HG02981 (cell line): ENCODE data around the gene CLDN24.
"Not testable (repeated sequence)": the region's sequence is repeated elsewhere in the genome, so short reads cannot be mapped to it uniquely, and the experiment has no call there.

Source experiments
- ATAC-seq: cut with Tn5 transposase; IDR thresholded peaks from one replicate; pipeline ENCODE4 v1.9.1; 2021; ENCODE audit warnings: mild to moderate bottlenecking, moderate library complexity; ENCODE audit not compliant: unreplicated experiment

CLDN24 gene

DNA sequence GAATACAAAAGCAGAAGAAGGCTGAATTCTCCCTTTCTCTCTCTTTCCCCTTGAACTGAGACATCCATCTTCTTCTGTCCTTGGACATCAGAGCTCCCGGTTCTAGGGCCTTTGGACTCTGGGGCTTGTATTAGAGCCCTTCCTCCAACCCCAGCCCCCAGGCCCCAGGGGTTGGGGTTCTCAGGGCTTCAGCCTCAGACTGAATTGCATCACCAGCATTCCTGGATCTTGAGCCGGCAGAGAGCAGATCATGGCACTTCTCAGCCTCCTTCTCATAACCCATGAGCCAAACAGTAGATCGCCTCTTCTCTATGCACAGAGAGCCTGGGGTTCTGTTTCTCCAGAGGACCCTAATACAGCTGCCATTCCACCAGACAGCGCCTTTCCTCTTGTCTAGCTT lies 25.3 kb upstream of the CLDN24 start:
- no peak for ATAC-seq

DNA sequence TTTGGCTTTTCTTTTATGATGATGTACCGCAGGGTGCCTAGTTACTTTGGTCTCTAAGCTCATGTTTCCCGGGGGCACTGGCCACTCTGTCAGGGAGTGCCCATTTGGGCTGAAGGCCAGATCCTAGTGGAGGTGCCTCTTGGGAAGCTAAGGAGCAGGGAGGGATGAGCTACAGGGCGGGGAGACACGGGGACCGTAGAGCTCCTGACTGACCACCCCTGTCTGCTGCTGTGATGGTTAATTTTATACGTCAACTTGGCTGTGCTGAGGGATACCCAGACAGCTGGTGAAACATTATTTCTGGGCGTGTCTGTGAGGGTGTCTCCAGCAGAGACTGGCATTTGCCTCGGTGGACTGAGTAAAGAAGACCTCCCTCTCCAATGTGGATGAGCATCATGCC lies 24.9 kb upstream of the CLDN24 start:
- no peak for ATAC-seq

DNA sequence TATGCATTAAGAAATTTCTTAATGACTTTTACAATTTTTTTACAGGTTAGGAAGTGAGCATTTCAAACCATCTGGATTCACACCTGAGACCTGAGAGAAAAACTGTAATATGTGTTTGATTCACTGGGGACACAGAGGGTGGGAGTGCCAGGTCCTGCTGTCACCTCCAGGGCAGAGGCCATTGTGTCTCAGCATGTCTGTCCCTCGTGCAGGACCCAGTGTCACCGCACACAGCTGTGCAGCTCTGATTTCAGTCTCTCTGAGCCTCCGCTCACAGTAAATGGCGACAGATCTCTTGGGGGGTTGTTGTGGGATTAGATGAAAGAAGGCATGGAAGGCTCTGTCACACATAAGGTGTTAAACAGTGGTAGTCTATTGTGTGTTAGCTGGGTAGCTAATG lies 23.0 kb upstream of the CLDN24 start:
- no peak for ATAC-seq

DNA sequence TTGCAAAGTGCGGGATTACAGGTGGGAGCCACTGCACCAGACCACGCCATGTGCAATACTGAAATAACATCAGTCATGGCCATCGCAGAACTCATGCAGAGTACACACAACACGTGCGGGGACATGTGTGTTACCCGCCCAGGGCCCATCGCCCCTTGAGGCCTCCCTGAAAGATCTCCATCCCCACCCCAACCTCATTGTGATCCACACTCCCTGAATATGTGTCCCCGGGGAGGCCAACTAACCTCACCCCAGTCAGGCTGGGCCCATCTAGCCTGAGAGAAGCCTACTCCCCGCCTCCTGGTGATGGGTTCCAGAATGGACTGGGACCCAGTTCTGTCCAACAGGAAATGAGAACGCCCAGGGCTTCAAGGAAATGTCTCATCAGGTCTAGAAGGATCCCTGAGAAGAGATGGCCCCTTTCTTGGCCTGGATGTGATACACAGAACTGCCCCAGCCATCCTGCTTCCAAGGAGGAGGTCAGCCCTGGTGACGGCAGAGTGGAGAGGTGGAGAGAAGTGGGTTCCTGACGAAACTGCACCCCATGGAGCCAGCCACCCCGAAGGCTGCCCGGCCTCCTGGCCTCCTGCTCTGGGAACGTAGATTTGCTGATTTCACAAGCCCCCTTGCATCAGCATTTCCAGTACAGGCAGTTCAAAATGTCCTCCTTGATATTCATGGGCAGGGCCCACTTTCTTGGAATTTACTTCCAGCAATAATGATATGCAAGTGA lies 22.5 kb upstream of the CLDN24 start:
- ATAC-seq = no peak

DNA sequence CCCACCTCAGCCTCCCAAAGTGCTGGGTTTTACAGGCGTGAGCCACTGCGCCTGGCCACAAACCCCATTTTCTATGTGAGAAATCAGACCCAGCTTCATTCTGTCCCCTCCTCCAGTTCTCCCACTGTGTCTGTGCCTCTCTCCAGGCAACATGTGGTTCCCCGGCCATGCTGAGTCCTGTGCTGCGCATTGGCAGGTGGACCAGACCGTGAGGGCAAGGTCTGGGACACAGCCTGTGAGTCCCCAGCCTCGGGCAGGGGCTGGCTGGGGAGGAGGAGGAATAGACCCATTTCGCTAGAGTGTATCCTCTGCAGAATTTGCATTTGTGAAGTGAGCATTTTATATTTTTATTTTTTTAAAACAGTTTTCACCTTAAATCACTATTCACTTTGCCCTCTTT lies 21.5 kb upstream of the CLDN24 start:
- ATAC-seq = no peak

DNA sequence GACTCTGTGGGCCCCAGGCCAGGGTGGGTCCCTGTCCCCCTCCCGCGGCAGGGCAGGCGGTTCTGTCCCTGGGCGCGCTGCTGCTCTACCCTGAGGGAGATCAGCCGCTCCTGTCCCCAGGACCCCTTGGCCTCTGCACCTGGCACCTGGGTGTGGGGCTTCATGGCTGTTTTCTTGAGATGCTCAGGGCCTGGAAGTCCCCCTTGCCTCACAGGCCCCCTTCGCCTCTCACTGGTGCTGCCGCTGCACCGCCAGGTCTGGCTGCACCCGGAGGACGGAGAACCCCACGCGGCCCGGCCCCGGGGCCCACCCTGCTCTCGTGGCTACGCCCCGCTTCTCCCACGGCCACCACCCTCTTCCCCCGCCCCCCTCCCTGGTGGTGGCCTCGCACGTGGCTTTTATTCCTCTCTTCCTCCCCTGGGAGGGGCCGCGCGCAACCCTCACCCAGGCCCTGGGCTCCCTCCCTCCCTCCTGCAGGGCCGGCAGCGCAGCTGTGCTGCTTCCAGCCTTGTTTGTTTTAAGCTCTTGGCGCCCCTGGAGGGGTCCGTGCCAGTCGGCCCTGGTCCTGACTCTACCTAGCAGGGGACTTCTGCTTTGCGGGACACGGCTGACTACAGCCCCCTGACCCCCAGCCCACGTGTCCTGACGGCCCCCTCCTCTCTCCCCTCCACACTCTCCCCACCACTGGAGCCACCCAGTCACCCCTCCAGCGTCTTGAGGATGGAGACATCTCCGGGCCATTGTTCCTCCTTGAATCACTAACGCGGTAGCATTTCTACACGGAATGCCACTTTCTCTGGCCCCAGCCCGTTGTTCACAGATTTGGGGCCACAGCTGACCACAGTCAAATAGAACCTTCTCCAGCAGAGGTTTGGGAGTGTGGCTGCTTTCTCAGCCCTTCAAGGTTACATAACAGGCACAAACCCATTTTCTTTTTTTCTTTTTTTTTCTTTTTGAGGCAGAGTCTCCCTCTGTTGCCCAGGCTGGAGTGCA lies 20.6 kb upstream of the CLDN24 start:
- ATAC-seq = peak; percentile 54

DNA sequence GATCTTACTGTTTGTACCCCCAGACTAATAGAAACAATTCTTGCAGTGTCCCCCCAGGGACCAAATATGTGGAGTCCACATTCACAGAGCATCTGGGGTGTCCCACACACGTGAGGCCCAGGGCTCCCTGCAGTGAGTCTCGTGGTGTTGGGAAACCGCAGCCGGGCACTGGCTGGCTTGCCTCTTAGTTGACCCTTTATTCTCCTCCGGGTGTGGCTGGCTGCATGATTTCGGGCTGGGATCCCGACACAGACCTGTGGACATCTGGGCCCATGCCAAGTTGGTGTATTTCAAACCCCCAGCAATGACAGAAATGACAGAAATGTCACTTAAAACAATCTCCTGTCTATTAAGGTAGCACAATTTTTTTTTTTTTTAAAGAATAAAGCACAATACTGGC lies 15.6 kb upstream of the CLDN24 start:
- no peak for ATAC-seq

DNA sequence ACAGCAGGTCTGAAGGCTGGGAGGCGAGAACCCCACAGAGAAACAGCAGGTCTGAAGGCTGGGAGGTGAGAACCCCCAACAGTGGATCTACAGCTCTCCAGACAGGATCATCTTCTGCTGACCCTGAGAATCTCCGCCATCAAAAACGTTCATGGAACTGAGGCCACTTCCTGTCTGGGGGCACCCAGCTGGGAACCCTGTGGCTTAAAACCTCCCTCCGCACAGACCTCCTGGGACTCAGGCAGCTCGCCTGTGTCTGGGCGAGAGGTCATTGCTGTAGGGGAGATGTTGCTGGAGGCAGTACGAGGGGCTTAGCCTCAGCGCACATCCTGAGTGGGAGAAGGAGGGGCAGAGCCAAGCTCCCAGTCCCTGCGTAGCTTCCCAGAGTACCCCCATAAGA lies 15.1 kb upstream of the CLDN24 start:
- no peak for ATAC-seq

DNA sequence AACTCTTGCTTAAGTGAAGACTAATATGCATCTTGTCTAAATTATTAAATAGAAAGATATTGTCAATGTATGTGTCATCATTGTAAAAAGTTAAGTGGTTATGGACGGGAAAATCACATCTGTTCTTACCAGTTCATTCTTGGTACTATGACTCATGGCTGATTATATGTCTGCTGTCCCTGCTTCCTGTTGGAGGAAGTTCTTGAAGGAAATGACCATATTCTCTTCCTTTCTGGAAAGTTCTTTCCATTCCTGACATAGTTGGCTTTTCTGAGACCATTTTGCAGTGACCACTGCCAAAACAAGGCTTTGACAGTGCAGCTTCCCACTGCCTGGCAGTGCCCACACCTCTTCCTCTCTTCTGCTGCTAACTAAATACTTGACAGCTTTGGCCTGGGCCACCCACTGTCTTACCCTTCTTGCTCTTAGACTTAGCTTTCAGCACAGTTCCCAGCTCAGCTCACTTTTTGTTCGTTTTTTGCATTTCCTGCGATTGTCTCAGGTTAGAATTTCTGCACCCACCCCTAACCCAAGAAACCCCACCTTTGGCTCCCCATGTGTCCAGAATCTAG lies 13.2 kb upstream of the CLDN24 start:
- ATAC-seq = no peak

DNA sequence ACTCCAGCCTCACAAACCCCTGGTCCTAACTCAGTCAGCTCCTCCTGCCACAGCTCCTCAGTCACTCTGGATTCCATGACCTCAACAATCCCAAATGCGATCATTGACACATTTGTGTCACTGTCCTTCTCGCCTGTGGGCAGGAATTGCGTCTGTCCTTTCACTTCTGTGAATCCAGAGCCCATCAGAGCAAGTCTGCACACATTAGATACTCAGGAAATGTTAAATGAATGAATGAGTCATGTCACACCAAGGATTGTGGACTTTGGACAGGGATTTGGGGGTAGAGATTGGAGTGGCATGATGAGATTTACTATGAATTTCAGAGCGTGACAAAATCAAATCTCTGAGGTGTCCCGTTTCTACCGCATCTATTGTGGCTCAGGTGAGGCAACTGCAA lies 11.8 kb upstream of the CLDN24 start:
- ATAC-seq = no peak

DNA sequence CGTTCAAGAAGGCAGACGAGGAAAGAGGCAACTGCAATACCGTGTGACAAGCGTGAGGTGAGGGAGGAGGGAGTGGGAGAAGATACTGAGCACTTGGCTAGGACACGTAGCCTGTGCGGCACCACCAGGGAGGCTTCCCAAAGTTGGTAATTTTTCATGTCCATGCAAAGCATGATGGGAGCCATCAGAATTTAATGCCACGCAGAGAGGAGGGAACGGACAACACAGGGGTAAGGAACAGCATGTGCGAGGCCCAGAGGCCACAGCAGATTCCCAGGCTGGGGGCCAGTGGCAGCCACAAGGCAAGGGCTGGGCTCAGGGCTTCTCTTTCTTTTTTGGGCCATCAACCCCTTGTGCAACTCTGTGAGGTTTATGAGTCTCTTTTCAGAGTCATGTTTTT lies 11.0 kb upstream of the CLDN24 start:
- ATAC-seq = no peak

DNA sequence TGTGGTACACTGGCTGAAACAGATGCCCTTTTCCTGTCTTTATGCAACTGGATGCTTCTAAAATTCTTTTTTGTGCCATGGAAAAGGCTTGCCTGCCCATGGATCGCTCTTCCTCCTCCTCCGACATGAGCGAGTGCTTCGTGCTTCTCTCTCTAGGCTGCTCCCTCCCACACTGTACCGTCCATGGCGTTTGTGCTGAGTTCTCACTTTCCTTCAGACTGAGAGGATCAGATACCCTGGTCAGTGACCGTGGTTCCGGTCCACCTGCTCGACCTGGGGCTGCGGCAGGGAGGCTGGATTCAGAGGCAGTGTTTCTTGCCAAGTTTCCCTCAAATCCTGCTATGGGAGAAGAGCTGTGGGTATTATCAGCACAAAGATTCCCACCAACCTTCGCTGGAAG lies 10.2 kb upstream of the CLDN24 start:
- ATAC-seq = no peak

DNA sequence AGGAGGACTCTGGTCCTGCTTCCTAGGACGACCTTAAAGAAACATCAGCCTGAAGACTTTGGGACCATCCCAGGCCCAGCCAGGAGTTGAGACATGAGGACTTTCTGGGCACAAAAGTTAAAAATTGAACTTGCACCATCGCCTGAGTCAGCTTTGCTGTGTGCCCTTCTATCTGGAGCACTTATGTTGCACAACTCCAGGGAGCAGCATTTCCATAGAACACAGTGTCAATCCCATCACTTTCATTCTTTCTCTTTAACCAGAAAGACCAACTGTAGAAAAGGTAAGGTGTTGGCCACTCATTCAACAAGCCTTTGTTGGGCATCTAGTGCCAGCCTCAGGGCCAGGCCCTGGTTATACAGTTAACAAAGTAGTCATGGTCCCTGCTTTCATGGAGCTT lies 8.6 kb upstream of the CLDN24 start:
- ATAC-seq = no peak

DNA sequence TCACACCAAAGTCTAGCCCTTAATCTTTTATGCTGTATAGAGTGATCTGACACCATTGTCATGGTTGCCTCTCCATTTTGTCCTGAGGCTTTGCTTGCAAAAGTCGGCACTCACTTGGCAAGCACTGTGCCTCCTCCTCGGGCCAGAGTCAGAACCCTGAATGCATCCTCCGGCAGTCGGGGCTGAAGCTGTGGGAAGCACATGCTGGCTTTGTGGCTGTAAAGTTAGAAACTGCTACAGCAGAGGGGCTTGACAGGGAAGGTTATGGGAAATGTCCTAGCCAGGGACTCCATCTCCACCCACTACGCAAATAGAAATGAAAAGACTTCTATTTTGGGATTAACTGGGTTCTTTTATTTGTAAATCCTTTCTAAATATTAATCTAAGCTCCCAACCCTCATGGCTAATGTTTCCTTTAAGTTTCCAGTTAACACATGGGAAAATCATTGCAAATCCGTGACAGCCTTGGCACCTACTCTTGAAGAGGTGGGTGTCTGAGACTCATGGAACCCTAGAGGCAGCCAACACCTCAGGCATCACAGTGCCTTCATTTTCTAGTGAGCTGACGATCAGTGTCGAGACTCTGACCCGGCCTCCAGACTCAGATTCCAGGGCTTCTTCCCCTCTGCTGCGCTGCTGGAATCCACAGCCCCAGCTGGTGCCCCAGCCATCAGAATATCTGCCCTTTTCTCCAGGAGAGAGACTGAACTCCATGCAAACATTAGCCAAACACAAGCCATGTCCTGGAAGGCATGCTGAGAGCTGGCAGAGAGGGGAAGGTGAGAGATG lies 7.9 kb upstream of the CLDN24 start:
- no peak for ATAC-seq

DNA sequence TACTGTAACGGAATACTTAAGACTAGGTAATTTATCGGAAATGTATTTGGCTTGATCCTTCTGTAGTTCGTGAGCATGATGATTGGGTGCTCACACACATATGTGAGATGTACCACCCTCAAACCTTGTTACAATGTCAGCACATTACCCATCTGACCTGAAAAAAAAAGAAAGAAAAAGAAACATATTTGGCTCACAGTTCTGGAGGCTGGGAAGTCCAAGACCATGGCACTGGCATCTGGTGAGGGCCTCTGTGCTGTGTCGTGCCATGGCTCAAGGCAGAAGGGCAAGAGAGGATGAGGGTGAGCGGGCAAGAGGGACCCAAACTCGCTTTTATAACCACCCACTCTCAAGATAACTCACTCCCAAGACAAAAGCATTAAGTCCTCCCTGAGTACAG lies 7.0 kb upstream of the CLDN24 start:
- no peak for ATAC-seq

DNA sequence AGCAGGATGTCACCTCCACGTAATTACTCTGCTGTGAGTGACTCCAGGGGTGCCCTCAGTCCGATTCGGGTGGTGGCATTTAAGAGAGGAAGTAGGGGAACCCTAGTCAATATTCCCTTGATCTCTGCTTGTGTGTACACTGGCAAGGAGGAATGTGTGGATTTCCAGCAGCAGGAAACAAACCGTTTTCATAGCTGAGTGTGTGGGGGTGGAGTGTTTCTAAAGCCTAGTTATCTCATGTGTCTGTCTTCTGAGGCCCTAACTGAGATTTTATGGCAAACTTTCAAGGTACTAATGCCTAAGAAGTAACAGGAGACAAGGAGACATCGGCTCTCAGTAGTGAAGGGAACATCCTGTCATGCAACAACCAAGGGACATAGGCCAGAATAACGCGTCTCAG lies 6.6 kb upstream of the CLDN24 start:
- no peak for ATAC-seq

DNA sequence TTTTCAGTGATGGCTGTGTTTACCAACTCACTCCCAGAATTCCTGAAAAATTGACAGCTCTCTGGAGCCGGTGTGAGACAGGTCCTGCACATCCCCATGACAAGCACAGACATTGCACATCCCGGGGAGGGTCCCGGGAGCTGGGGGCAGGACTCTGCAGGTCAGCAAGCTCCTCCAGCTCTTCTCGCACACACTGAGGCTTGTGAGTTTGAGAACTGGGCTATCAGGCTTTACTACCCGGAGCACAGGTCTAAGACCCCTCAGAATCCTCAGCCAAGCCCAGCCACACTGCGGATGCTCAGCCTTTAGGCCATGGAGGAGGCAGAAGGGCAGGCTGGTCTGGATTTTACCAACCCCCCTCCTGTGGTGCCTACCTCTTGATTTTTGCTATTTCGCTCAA lies 5.6 kb upstream of the CLDN24 start:
- no peak for ATAC-seq

DNA sequence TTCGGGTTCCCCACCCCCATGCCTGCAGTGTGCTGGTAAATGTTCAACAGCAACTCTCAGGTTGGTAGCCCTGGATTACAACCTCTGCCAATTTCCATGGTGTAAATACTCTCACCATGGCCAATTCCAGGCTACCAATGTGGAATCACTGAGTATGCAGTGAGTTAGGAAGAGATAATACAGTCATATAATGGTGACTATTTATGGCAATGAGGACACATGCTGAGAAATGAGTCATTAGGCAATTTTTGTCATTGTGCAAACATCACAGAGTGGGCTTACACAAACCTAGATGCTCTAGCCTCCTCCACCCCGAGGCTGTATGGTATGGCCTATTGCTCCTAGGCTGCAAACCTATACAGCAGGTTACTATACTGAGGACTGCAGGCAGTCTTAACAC lies 4.6 kb upstream of the CLDN24 start:
- ATAC-seq = no peak

DNA sequence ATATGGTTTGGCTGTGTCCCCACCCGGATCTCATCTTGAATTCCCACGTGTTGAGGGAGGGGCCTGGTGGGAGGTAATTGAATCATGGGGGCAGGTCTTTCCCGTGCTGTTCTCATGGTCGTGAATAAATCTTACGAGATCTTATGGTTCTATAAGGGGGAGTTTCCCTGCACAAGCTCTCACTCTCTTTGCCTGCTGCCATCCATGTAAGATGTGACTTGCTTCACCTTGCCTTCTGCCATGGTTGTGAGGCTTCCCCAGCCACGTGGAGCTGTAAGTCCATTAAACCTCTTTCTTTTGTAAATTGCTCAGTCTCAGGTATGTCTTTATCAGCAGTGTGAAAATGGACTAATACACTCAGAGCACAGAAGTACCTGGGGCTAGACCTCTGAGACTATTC lies 4.2 kb upstream of the CLDN24 start:
- not testable (repeated sequence) for ATAC-seq

DNA sequence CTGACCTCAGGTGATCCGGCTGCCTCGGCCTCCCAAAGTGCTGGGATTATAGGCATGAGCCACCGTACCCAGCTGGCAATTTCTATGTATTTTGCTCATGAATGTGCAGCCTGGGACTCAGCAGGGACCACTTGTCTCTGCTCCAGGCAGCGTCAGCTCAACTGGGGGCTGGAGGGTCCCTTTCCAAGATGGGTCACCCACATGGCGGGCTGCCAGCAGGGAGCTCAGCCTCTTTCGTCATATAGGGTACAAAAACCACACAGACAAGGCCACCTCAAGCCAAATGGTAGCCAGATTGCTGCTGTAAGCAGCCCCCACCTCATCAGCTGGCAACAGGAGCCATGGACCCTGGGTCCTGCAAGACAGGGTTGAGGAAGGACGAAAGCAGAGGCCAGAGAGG lies 2.4 kb upstream of the CLDN24 start:
- no peak for ATAC-seq

DNA sequence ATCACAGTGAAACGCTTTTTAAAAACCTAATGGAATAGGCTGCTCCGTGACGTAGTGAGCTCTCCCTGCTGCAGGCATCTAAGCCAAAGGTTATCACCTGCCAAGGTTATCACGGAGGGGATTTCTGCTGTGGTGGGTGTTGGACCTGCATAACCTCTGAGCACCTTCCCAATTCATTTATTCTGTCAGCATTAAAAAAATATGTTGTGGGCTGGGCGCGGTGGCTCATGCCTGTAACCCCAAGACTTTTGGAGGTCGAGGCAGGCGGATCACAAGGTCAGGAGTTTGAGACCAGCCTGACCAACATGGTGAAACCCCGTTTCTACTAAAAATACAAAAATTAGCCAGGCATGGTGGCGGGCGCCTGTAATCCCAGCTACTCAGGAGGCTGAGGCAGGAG lies 1.8 kb upstream of the CLDN24 start:
- ATAC-seq = not testable (repeated sequence)
